Caco-2 (cell line): Measurements from ENCODE around the gene SPHK2. TPM values are rescaled to one million over a fixed set of nuclear protein-coding genes. Genes with fewer than 3 reads are reported as not detected.

ENCODE experiments used
- BruUV-seq: library from RNA; stranded (reverse); fragments of 400-500 nt; replicated peaks from 2 replicates; lab custom pipeline; 2021; lab: Mats Ljungman, UMichigan
- CTCF ChIA-PET: fragments of 300-600 bp; sonication (Branson Sonifier 250); formaldehyde crosslinking; loops from one replicate; lab custom pipeline; 2022; ENCODE audit warnings: antibody characterized with exemption; lab: Charles Lee
- POLR2A ChIA-PET: fragments of 300-600 bp; sonication (Branson Sonifier 250); formaldehyde crosslinking; loops from one replicate; lab custom pipeline; 2022; ENCODE audit warnings: antibody characterized with exemption; lab: Charles Lee
- DNase-seq, 2 experiments: peaks; one replicate each; pipeline versions ENCODE4 v3.0.0 to v3.0.0-alpha.2; 2020 to 2022
- H3K27me3 ChIP-seq: replicated peaks from 2 replicates; pipeline ENCODE4 v1.6.0; 2011; ENCODE audit warnings: low read length; ENCODE audit not compliant: control insufficient read depth, insufficient read depth
- H3K36me3 ChIP-seq: 2 replicates; pipeline ENCODE4 v1.5.1; 2011; ENCODE audit warnings: low read length; ENCODE audit not compliant: control insufficient read depth, insufficient read depth
- H3K4me1 ChIP-seq: fragments of 250-450 bp; sonication (Bioruptor Pico); 2 replicates; pipeline ENCODE4 v1.5.1; 2020; ENCODE audit warnings: mild to moderate bottlenecking
- H3K4me3 ChIP-seq: 2 replicates; pipeline ENCODE4 v1.5.1; 2011; ENCODE audit warnings: low read depth, mild to moderate bottlenecking, control low read depth, low read length
- H3K9me3 ChIP-seq: fragments of 250-450 bp; sonication (Bioruptor Pico); 2 replicates; pipeline ENCODE4 v1.5.1; 2020; ENCODE audit warnings: mild to moderate bottlenecking, moderate library complexity
- H3K27ac Mint-ChIP-seq: one replicate; pipeline ENCODE4 v1.8.0; 2022; ENCODE audit warnings: mixed read lengths; ENCODE audit not compliant: unreplicated experiment
- H3K27me3 Mint-ChIP-seq: one replicate; pipeline ENCODE4 v1.8.0; 2022; ENCODE audit warnings: mixed read lengths; ENCODE audit not compliant: insufficient read depth, unreplicated experiment
- H3K36me3 Mint-ChIP-seq: one replicate; pipeline ENCODE4 v1.8.0; 2022; ENCODE audit warnings: mild to moderate bottlenecking, mixed read lengths; ENCODE audit not compliant: insufficient read depth, unreplicated experiment
- H3K4me1 Mint-ChIP-seq: one replicate; pipeline ENCODE4 v1.8.0; 2022; ENCODE audit warnings: low read depth, mixed read lengths; ENCODE audit not compliant: unreplicated experiment
- H3K4me3 Mint-ChIP-seq: one replicate; pipeline ENCODE4 v1.8.0; 2022; ENCODE audit warnings: mild to moderate bottlenecking, moderate library complexity, mixed read lengths; ENCODE audit not compliant: unreplicated experiment
- H3K9me3 Mint-ChIP-seq: one replicate; pipeline ENCODE4 v1.8.0; 2022; ENCODE audit warnings: mixed read lengths; ENCODE audit not compliant: unreplicated experiment
- intact Hi-C: fragments of 100-400 bp; cut with micrococcal nuclease; formaldehyde crosslinking; loops from one replicate; pipeline ENCODE4 v1.10.0; 2022; ENCODE audit not compliant: unreplicated experiment
- total RNA-seq: library from RNA; stranded (reverse); gene quantifications from 2 replicates; pipeline ENCODE4 v1.2.3, GENCODE V29; 2022
- TF ChIP-seq, protein P1 (sequence below), 2 experiments: fragments of 200-600 bp in 1 of 2; IDR thresholded peaks; 1 replicate in 1 of 2; 2 replicates in 1 of 2; pipeline versions ENCODE4 v1.5.1 to v1.8.0; 2011 to 2022; ENCODE audit warnings: antibody characterized with exemption in 1 of 2, control low read depth in 1 of 2, inconsistent platforms in 1 of 2, low read depth in 1 of 2, low read length in 1 of 2, mild to moderate bottlenecking in 1 of 2, moderate library complexity in 1 of 2; ENCODE audit not compliant: insufficient read depth in 1 of 2, severe bottlenecking in 1 of 2, unreplicated experiment in 1 of 2

SPHK2 gene
- total RNA-seq, 1 experiment from 2014 or later = 140 TPM

DNA sequence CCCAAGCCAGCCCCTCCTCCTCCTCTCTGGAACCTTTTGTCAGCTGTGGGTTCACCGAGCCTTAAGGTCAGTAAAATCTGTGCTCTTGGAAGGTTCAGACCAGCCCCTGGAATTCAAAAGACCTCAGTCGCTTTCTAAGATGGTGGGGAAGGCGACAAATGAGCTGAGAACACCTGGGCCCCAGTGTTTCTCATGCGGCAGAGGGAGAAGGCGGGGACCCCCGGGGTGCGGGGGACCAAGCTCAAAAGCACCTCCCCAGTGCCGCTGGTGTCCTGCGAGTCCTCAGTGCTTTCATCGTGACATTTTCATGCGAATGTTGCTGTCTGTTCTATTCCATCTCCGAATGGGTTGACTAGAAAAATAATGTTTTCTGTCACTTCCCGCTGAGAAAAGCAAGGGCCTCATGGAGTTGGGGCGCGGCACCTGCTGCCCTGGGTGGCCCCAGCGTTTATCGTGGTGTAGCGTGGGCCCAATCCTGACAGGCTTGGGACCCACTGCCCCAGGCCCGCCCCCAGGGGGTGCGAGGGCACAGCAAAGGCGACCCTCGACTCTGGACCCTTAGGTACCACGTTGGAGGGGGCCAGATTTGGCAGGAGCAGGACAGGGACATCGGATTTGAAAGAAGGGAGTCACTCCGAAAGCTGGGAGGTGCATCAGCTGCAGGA is 54.3 kb downstream of the SPHK2 start:
- Mint-ChIP-seq H3K4me3 (no peak overlapping the region), H3K4me1 (peaks cover 13% of the 10 kb centered on the region), H3K9me3 (peaks cover 11% of the 10 kb centered on the region), H3K27ac (no peak overlapping the region), H3K36me3 (no peaks in the 10 kb centered on the region), H3K27me3 (no peaks in the 10 kb centered on the region)
- ChIA-PET CTCF (interaction anchor here (0.6 to 2.6 kb wide), 3 partner anchors 22 to 271 kb away, joined by 3 to 31 read pairs (median 12); partner anchors contain the start of gene FUT2), POLR2A (no interaction called here)
- TF ChIP-seq, protein P1, sequence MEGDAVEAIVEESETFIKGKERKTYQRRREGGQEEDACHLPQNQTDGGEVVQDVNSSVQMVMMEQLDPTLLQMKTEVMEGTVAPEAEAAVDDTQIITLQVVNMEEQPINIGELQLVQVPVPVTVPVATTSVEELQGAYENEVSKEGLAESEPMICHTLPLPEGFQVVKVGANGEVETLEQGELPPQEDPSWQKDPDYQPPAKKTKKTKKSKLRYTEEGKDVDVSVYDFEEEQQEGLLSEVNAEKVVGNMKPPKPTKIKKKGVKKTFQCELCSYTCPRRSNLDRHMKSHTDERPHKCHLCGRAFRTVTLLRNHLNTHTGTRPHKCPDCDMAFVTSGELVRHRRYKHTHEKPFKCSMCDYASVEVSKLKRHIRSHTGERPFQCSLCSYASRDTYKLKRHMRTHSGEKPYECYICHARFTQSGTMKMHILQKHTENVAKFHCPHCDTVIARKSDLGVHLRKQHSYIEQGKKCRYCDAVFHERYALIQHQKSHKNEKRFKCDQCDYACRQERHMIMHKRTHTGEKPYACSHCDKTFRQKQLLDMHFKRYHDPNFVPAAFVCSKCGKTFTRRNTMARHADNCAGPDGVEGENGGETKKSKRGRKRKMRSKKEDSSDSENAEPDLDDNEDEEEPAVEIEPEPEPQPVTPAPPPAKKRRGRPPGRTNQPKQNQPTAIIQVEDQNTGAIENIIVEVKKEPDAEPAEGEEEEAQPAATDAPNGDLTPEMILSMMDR (IDR thresholded peaks at IDR 0.05; ENCODE audit: insufficient read depth in 1 of 2, low read depth in 1 of 2, low read length in 1 of 2, severe bottlenecking in 1 of 2, unreplicated experiment in 1 of 2) = no peak
- Histone ChIP-seq H3K9me3 (no peaks in the 10 kb centered on the region), H3K4me1 (peaks cover 6% of the 10 kb centered on the region), H3K36me3 (no peaks in the 10 kb centered on the region), H3K27me3 (no peaks in the 10 kb centered on the region), H3K4me3 (no peak overlapping the region)
- intact Hi-C loops = no loop called here
- no peak for DNase-seq
- BruUV-seq = no TSS peak

DNA sequence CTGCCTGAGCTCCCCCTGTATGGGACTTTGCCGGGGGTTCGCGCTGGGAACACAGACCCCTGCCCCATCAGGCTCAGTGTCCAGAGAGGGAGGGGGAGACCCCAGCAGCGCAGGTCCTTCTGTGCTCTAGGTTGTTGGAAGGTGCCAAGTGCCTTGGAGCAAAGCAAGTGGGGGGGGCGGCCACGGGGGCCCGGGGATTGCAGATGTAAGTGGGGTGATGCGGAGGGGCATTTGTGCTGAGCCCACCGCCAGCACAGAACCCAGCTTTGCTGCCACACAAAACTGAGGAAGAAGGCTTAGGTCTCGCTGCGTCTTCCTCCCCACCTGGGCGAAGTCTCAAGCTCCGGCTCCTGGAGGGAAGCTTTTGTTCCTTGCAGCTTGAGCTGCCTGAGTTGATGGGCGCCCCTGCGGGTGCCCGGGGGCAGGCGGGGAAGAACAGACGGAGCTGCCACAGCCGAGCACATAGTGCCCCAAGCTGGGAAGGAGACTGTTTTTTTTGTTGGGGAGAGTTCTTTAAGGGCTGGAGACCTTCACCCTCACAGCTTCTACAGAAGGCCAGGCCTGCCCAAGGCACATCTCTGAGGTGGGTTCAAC is 55.0 kb downstream of the SPHK2 start:
- intact Hi-C loops = no loop called here
- H3K27me3 ChIP-seq = no peaks in the 10 kb centered on the region
- TF ChIP-seq, protein P1 (IDR thresholded peaks at IDR 0.05; ENCODE audit: insufficient read depth in 1 of 2, low read depth in 1 of 2, low read length in 1 of 2, severe bottlenecking in 1 of 2, unreplicated experiment in 1 of 2) = no peak
- H3K4me3 ChIP-seq = no peak overlapping the region
- Mint-ChIP-seq H3K27ac (no peak overlapping the region), H3K4me3 (no peak overlapping the region), H3K4me1 (peaks cover 13% of the 10 kb centered on the region), H3K9me3 (peaks cover 10% of the 10 kb centered on the region), H3K27me3 (no peaks in the 10 kb centered on the region), H3K36me3 (no peaks in the 10 kb centered on the region)
- peaks cover 6% of the 10 kb centered on the region for H3K4me1 ChIP-seq
- BruUV-seq = no TSS peak
- CTCF ChIA-PET = interaction anchor here (0.6 to 2.6 kb wide), 8 partner anchors 13 to 589 kb away, joined by 3 to 31 read pairs (median 7); partner anchors contain the start of genes CA11 and FUT2
- no peak for DNase-seq
- POLR2A ChIA-PET = no interaction called here
- no peaks in the 10 kb centered on the region for H3K36me3 ChIP-seq
- no peaks in the 10 kb centered on the region for H3K9me3 ChIP-seq

DNA sequence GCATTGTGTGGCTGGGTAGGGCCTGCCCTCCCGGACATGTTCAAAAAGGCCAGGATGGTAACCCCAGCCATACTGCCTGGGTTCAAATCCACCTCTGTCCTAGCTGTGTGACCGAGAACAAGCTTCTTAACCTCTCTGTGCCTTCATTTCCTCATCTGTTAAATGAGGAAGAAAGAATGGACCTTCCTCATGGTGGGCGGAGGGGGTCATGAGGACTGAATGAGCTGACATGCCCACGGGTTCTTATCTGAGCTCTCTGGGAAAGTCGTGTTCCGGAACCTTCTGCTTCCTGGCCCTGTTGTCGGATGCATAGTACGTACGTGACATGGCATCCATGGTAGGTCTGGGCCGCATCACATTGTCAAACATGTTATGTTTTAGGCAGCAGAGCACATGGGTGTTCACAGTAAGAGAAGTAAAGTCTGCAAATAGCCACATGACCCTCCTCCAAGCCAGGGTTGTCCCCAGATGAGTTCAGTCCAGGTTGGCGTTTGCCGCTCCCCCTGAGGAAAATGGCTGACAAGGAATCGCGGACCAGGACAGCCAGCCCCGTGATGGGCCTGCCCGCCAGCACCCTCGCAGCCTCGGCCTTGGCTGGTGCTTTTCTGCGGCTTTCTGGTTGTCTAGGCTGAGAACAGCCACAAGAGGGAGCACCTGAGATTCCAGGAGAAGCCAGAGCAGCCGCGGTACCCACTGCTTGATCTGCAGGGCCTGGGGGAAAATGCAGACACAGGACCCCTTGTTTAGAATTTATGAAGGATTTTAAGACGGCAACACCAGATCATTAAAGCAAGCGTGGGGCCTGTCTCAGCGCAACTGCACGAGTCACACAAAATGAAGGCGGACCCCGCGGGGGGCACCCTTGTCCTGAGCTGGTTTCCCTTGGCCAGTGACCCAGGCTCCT is 55.9 kb downstream of the SPHK2 start:
- Histone ChIP-seq H3K27me3 (no peaks in the 10 kb centered on the region), H3K36me3 (no peaks in the 10 kb centered on the region), H3K4me1 (peaks cover 6% of the 10 kb centered on the region), H3K4me3 (no peak overlapping the region), H3K9me3 (no peaks in the 10 kb centered on the region)
- no peak overlapping the region for H3K4me3 Mint-ChIP-seq
- intact Hi-C loops = loop anchor here (1.0 to 5.0 kb wide), 3 partner anchors 21 to 63 kb away; no protein-coding TSS in a partner anchor
- H3K4me1 Mint-ChIP-seq = peaks cover 13% of the 10 kb centered on the region
- H3K27me3 Mint-ChIP-seq = no peaks in the 10 kb centered on the region
- ChIA-PET POLR2A (interaction anchor here (0.8 kb wide), 1 partner anchor 64 kb away, joined by 5 read pairs; no protein-coding TSS in a partner anchor), CTCF (interaction anchor here (0.6 to 2.6 kb wide), 11 partner anchors 12 to 284 kb away, joined by 3 to 31 read pairs (median 5); partner anchors contain the start of genes CA11 and FUT2)
- peak overlapping the region; percentile 46 for H3K27ac Mint-ChIP-seq
- no peaks in the 10 kb centered on the region for H3K36me3 Mint-ChIP-seq
- DNase-seq = peak; percentile 88 to 90
- BruUV-seq = no TSS peak
- TF ChIP-seq, protein P1 (IDR thresholded peaks at IDR 0.05; ENCODE audit: insufficient read depth in 1 of 2, low read depth in 1 of 2, low read length in 1 of 2, severe bottlenecking in 1 of 2, unreplicated experiment in 1 of 2) = peak; percentile 88 to 95
- H3K9me3 Mint-ChIP-seq = peaks cover 2% of the 10 kb centered on the region
